LHCN-M2 (cell line): ENCODE measurements around the gene BAK1. TPM values are rescaled to one million over a fixed set of nuclear protein-coding genes. Genes with fewer than 3 reads are reported as not detected.
A peak's percentile ranks its signal among the peaks of the same experiment; 100 is the strongest.

Experiments
- DNase-seq: peaks from one replicate; pipeline ENCODE4 v3.0.0-alpha.2; 2012; ENCODE audit warnings: low read depth
- polyA plus RNA-seq: library from polyadenylated mRNA; unstranded; fragments of >200 nt; gene quantifications from one replicate; pipeline ENCODE4 v1.2.1, GENCODE V29; 2012; ENCODE audit warnings: missing spikeins
- total RNA-seq: library from RNA; depleted of rRNA; stranded (reverse); fragments of >200 nt; gene quantifications from 2 replicates; pipeline ENCODE4 v1.2.3, GENCODE V29; 2014; rRNA removed

The BAK1 gene
- total RNA-seq: 18.5 and 19.3 TPM in 2 replicates
- 26.2 TPM for polyA plus RNA-seq

DNA sequence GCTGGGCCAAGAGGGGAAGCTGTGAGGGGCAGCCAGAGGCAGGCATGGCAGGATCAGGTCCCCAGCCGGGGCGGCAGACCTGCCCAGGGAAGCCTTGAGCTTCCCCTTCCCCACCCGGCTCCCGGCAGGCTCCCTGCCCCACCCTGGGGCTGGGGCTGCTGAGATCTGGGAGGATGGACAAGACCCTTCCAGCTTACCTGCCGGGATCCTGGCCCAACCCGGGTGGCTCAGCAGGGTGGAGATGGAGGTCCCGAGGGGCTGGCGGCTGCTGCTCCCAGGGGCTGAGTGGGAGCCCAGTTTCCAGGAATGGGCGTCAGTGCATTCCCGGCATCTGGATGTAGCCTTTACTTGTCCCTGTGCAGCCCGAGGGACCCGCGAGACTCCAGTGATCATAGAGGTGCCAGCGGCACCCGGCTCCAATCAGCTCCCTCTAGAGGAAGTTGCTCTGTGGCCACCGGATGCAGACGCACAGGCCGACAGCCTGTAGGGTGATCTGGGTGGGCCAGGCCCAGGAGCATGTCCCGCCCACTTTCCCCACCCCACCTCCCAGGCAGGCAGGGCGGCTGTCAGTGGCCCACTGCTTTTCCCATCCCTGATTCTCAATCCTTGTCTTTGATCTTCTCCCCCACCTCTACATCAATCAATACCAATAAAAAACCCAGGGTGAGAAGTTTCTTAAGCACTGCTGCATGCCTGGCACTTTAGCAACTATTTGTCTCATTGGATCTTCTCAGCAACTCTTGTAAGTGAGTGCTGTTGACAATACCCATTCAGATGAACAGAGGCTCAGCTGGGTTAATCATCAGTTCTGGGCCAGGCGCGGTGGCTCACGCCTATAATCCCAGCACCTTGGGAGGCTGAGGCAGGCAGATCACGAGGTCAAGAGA is at the start of gene BAK1:
Gene BAK1 (minus strand): TSS at position 449 of the 887 bp plus-strand sequence. CDS start 2,672 bp downstream, outside the sequence.
- peak; percentile 88 for DNase-seq

DNA sequence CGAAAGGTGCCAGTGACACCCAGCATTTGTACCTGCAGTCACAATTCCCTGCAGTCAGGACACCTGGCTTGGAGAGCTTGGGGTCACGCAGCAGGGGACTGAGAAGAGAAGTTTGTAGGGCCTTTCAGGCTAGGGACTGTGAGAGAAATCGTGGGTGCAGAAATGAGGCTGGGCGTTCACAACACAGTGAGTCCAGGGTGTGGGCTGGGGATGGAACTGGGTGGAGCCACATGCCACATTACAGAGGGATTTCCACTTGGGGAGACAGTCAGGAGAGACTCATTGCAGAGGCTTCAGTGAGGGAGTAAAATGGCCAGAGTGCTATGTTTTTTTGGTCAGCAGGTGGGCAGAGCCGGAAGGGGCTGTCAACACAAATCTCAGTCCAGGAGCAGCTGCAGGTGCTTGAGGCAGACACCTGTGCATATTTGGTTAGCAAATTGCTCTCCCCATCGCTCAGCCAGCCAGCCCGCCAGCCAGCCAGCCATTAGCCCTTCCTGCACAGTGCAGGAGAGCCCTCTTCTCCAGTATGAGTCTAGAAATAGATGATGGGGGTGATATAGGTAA is 48.4 kb upstream of the BAK1 start:
- no peak for DNase-seq

DNA sequence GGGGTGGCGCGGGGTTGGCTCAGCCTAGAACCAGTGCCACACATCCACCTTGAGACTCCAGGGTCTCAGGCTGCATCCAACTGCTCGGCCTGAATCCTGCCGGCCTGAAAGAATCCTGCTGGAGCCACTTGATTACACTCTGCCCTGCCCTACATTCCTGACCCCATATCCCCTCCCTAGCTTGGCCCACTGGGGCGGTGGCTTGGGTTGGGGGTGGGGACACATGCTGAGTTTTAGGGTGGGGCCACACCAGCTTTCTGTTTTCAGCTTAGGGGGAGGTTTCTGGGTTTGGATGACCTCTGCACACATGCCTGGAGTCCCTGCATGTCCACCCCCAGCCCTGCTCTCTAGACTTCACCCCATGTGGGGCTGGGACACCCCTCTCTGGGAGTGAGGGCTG is 47.8 kb upstream of the BAK1 start:
- no peak for DNase-seq

DNA sequence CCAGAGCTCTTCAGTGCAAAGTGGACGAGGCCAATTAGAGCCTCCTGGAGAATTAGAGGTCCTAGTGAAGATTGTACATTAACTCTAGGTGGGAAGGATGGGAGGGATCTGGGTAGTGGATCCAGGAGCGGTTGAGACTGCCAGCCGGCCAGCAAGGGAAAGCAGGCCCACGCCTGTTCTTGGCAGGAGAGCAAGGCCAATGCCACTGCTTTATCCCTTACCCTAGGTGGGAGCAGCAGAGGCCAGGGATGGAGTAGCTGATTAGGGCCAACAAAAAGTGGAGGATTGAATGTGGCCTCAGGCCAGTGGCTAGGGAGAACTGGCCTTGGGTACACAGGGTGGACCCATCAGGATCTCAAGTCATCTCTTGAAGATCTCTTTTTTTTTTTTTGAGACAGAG is 44.8 kb upstream of the BAK1 start:
- no peak for DNase-seq

DNA sequence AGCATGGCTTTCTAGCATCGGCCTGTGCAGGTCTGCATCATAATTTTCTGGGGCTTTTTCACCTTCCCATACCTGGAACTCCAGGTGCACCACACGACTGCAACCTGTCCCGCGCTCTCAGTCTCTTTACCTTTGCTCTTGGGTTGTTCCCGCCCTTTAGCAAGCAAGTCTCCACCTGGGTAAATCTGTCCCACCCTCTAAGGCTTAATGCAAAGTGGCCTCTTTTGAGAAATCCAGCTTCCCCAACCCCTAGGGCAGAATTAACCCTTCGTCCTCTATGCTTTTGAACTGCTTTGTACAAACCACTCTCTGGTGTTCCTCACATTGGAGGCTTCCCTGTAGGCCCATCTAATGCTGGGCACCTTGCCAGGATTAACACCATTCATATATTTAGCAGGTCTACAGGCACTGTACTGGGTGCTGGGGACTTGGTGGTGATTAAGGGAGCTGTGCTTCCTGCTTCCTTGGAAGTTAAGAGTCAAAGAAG is 43.9 kb upstream of the BAK1 start:
- DNase-seq: no peak

DNA sequence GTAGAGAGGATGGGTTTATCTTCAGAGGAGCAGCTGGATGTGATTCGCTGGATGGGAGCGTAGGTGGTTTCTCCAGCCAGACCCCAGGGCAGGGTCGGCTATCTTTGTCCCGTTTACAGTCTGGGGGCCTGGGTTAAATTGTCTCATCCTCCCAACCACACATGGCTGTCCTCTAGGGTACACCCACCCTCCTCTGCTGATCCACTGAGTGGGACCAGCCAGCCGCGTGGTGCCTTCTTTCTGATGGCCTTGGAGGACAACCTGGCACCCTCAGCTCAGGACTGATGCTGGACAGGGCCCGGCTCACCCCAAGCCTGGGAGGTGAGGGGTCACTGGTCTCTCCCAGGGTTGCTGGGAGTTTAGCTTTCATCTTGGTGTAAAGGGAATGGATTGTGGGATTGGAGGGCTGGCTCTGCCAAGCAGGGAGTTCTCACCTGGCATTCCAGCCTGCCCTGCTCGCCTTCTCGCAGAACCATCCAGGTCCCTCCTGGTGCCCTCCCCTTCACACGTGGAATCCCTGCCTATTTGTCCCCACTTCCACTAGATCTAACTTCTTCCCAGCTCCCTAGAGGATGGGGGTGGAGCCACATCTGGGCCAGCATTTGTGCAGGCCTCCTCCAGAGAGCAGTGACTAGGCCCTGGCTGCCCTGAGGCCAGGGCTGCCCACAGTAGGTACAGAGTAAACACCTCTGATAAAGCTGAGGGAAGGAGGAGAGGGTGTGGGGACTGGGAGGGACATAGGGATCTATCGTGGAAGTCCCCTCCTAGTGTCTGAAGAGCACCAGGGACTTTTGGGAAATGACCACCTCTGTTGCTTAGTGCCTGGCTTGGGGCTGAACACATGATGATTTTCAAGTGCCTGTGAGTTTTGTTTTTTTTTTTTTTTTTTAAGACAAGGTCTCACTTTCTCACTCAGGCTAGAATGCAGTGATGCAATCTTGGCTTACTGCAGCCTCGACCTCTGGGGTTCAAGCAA is 42.7 kb upstream of the BAK1 start:
- no peak for DNase-seq

DNA sequence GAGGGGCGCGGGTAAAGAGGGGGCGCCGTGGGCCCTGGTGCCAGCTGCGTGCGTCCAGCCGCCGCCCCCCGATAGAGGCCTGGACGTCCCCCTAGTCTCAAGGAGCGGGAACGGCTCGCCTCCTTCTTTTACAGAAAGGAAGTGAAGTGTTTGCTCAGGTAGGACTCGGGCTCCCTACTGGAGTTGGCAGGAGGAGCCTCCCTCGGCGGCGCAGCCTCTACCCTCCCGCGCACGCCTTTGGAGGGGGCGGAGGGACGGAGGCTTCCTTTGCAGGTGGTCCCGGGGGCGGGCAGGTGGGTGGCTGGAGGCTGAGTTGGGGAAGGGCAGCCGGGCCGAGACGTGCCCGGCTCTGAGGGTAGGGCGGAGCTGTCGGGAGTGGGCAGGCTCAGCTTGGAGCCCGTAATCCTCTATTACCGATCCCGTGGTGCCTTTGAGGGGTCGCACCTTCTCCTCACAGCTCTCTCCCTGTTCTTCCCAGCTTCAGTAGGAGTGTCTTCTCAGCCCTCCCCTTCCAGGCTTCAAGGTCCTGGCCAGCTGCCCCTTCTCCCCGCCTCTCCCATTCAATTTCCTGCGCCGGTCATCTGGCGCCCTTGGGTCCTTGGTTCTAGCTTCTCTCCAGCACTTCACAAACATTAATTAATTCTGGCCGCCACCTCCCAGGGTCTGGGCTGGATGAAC is 41.8 kb upstream of the BAK1 start:
- no peak for DNase-seq

DNA sequence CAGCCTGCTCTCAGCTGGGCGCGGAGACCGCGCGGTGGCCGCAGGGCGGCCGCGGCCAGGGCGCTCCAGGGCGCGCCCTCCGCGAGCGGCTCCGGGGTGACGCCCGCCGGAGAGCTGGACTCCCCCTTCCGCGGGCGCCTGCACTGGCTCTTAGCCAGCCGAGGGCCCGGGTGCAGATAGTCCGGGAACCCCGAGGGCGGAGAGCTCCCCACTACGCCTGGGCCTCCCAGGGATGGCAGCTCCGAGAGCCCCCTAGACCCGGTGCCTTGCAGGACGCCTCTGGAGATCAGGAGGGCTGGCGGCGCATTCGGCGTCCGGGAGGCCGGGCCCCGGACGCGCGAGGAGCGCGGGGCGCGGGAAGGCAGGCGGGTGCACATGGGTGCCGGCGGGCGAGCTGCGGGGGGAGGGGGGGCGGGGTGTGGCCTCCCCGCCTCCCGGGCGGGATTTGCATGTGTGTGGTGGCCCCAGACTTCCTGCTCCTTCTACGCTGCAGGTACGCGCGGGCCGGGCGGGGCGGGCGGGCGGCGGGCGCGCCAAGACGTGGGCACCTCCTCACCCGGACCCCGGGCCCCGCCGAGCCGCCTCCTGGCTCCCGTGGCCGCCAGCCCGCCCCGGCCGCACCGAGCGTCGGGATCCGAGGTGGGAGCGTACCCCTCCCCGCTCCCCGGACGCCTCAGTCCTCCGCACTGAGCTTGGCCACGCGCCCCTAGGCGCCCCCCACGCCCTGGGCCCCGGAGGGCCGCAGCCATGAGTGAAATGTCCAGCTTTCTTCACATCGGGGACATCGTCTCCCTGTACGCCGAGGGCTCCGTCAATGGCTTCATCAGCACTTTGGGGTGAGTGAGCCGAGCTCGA is 41.0 kb upstream of the BAK1 start, which contains the start of gene ITPR3:
Gene ITPR3 (plus strand): TSS at position 467 of the 855 bp plus-strand sequence. CDS start 281 bp downstream, at position 748.
- peak; percentile 64 for DNase-seq

DNA sequence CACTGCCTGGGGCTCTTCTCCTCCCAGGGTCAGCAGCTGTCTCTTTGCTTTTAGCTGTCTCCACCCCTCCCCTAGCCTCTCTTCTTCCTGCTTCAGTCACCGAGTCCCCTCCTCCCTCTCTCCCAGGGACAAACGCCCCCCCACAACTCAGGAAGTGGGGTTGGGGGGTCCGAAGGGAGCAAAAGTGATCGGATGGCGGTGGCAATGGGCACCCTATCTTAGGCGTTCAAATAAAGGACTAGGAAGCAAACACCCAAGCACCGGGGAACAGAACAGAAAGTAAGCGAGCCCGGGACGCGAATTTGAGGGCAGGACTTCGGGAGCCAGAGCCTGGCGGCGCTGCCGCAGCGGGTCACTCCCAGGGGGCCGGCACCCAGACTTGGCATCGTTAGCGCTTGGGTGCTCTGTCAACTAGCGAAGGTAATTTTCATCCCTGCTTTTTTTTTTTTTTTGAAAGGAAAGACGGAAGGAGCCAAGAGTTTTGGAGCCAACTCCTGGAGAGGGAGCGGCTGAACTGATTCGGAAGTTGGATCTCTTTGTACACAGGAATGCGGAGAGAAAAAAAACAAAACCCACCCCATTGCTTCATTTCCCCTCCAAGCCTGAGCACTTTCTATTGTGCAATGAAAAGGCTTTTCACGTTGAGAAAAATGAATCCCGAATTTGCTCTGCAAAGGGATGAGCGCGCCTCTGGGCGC is 40.2 kb upstream of the BAK1 start:
- DNase-seq: peak; percentile 58

DNA sequence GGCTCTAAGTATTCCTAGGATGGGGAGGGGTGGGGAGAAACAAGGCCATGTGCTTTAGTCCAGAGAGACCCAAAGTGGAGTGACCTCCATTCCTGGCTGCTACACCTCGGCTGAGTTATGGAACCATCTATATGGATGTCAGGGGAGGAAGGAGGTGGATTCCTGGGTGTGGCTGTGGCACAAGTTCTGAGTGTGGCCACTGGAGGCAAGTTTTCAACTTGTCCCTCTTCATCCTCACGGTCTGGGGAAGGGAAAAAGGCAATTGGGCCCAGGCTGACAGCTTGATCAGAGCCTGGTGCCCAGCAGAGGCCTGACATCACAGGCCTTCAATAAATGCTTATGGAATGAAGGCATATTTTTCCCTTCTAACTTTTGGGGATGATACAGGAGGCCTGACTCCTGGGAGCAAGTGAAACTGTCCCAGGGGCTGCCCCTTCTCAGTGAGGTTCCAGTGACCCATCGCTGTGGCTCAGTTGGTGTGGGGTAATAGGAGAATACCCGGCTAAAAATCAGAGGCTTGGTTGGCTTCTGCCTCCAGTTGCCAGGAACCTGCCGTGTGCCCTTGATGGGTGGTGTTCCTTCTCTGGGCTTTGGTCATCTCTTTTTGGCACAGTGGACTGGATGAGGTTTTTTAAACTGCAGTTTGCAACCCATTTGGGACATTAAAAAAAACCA is 39.2 kb upstream of the BAK1 start:
- no peak for DNase-seq

DNA sequence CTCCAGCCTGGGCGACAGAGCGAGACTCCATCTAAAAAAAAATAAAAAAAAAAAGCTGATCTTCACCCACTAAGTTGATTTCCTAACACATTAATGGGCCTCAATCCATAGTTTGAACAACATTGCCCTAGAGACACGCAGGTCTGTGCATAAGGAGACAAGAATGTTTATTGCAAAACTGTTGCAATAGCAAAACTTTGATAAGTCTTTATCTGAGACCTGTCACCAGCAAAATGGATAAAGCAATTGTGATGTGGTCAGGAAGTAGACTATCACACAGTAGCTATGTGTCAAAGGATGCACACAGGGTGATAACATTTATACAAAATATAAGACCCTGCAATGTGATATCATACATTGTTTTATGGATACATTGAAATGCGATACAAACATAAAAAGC is 36.8 kb upstream of the BAK1 start:
- DNase-seq: no peak

DNA sequence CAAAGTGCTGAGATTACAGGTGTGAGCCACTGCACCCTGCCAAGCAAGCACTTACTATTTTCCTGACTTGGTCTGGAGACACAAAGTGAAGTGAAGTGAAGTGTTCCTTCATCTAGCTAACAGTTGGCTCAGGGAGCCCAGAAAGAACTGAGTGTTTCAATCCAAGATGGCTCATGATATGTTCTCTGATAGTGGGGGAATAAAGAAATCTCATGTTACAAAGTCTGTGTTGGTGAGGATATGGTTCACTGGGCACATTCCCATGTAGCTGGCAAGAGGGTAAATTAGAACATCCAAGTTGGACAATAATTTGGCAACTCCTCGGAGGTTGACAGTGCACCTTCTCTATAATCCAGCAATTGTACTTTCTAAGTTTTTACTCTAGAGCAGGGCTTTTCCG is 36.0 kb upstream of the BAK1 start:
- DNase-seq: no peak

DNA sequence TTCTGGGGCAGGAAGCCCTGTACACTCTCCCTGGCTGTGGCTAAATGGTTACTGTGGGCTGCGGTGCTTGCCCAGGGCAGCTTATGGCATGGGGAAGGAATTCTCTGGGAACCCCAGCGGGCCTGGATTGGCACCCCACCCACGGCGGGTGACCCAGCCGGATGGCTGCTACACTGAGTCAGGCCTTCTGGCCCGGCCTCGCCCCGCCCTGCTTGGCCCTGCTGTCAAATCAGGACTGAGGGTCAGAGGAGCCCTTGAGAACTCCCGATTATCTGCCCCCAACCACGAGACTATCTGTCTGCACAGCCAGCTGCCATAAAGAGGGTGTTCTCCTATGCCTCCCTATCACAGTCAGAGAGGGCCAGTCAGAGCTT is 33.7 kb upstream of the BAK1 start:
- DNase-seq: peak; percentile 90

DNA sequence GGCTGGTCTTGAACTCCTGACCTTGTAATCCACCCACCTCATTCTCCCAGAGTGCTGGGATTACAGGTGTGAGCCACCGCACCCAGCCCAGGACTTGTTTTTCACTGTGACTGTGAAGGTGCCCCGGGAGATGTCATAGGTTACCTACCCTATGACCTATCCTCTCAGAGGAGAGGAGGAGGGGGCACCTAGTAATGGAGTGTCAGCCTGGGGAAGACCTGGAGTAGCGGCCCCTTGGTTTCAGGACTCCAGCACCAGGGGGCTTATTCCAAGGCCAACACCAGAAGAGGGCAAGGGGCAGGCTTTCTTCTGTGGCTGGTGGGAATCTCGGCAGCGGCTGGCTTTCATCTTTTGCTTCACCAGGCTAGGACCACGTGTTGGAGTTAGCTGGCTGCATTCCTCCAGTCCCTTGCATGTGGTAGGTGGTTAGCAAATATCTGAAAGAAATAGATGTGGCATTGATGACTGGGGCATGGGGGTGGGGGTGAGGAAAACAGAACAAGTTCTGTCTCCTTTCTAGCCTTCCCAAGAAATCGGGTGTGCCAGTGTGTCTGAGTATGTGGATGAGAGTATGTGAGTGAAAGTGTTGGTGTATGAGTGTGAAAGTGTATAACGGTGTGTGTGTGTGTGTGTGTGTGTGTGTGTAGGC is 33.2 kb upstream of the BAK1 start:
- DNase-seq: peak; percentile 81

DNA sequence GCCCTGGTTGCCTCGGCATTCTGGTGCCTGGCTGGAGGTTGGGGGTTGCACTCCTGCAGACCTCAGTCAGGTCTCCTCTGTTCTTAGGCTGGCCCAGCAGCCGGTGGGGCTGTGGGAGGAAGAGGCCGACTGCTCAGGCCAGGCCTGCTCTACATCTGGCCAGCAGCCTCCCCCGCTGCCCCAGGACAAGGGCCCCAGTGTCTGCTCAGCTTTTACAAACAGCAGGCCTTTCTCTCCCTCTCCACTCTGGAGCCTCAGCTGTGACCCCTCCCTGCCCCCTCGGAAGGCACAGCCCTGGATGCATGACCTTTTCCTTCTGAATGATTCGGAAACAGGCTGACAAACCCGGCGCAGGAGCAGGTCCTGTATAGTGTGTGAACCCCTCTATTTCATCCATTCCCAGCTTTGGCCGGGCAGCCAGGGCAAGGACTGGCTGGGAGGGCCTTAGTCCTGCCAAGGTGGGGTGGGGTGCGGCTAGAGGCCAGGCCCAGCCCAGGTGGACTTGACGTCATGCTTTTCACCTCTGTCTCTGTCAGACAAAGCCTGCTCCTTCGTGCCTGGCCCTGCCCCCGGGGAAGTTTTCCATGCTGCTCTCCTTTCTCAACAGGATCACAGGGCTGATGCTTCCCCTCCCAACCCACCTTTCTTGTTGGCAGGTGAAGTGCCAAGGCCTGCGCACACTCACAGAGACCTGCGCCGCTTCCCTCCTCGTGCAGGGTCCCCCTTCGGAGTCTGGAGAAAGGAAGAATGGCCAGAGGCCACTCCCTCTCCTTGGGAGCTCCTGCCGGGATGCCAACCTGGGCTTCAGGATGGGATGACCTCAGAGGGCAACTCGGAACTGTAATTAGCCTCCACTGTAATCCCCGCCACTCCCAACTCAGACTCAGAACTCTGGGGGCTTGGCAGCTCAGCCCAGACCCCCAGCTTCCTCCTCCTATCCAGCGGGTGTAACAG is 31.0 kb upstream of the BAK1 start:
- DNase-seq: no peak

DNA sequence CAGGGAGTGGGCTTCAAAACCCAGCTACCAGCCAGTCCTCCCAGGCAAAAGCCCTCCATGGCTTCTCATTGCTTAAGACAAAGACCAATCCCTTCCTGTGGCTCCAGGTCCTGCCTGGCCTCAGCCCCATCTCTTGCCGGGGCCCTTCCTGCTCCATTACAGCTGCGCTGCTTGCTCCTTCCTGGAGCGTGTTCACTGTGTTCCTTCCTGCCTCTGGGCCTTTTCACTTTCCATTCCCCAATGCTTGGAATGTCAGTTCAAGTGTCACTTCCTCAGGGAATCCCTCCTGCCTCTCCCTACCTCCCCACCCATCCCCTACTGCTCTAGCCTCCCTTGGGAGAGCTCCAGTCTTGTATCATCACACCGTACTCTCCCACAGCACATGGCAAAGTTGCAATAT is 30.0 kb upstream of the BAK1 start:
- DNase-seq: no peak

DNA sequence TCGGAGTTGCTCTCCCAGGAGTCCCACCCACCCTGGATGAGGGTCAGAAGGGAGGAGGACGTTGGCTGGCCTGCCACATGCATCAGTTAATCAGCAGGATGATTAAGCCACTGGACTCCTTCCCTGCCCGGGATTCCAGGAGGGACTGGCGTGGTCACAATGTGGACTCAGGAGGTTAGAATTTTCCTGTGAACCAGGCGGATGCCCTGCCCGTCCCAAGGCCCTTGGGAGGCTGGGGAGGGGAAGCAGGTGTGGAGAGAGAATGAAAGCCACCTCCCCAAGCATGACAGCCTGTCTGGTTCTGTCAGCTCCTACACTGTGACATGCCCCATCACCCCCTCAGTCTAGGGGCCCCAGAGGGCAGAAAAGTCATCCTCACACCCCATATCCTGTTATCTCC is 29.5 kb upstream of the BAK1 start:
- peak; percentile 80 for DNase-seq
